ENCODE data around the gene MLX. TPM values are rescaled to one million over a fixed set of nuclear protein-coding genes. Genes with fewer than 3 reads are reported as not detected.

MLX gene
- total and polyA plus RNA-seq, 2 of the 8 experiments (the other 6 are each of a cell fraction or from before 2014, with no cell fraction given): 27.0 to 27.5 TPM

GRCh38 chr17:42554250-42555121, 12.4 kb upstream of the MLX start (continued):
- peak in 1 of 2 experiments; percentile 67; a peak in 1 of 4 replicates for TF ChIP-seq SIN3A (conservative IDR thresholded peaks at IDR 0.05 in 1 of 2, IDR thresholded peaks at IDR 0.05 in 1 of 2; ENCODE audit: low read depth in 1 of 2, low read length in 2 of 2)
- no peak for TF ChIP-seq RXRA (IDR thresholded peaks at IDR 0.05; ENCODE audit: insufficient read depth, low read depth, low read length)
- no peak for TF ChIP-seq ATF2 (IDR thresholded peaks at IDR 0.05; ENCODE audit: low read length)
- peak; percentile 93 for TF ChIP-seq RBBP5 (IDR thresholded peaks at IDR 0.05; ENCODE audit: borderline replicate concordance, low read depth, low read length)
- peak; percentile 71 for TF ChIP-seq TAF1 (IDR thresholded peaks at IDR 0.05; ENCODE audit: low read depth, low read length)
- peak; percentile 43; the same call in 1 of the 2 replicates for TF ChIP-seq TBP (IDR thresholded peaks at IDR 0.05; ENCODE audit: low read depth, low read length)
- peak; percentile 29; the same call in 1 of the 2 replicates for TF ChIP-seq POLR2AphosphoS5 (IDR thresholded peaks at IDR 0.05; ENCODE audit: low read depth, low read length)
- TF ChIP-seq TAF7 (optimal IDR thresholded peaks at IDR 0.05; ENCODE audit: borderline replicate concordance, low read depth, low read length): peak; percentile 15
- TF ChIP-seq, protein P1, sequence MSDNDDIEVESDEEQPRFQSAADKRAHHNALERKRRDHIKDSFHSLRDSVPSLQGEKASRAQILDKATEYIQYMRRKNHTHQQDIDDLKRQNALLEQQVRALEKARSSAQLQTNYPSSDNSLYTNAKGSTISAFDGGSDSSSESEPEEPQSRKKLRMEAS (IDR thresholded peaks at IDR 0.05): peak; percentile 14; the same call in 1 of the 2 replicates
